Hematopoietic multipotent progenitor cell treated with erythropoietin and hydrocortisone succinate and interleukin-3 and kit ligand, for 15 days (in vitro differentiated cells): ENCODE data around the gene BCO2.
"Not testable (repeated sequence)": the region's sequence is repeated elsewhere in the genome, so short reads cannot be mapped to it uniquely, and the experiment has no call there.

Experiments
- DNase-seq: peaks from one replicate; pipeline ENCODE4 v3.0.0-alpha.2; 2015; ENCODE audit warnings: low spot score

BCO2 gene

DNA sequence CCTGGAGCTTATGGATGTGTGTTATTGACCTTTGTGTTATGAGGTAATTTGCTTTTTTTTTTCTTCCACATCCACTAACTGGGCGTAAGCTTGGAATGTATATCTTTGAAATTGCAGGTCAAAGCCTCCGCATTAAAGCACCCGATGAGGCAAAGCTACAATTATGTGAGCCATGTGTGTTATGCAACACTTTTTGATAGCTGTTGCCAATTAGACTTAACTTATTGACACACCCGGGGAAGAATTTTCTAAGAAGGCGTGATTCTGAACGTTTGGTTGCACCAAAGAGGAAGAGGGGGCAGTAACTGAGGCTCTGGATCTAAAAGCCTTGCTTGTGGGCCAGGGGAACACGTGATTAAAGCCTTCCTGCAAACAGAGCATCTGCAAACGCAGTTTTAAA, 8.8 kb upstream of the BCO2 start:
- no peak for DNase-seq

- DNase-seq: no peak
Measured at GRCh38 chr11:112167145-112167544, 8.2 kb upstream of the BCO2 start, which contains the start of gene TEX12. TEX12 (plus strand) TSS chr11:112167372; CDS start chr11:112169269, 1,897 bp downstream.

DNA sequence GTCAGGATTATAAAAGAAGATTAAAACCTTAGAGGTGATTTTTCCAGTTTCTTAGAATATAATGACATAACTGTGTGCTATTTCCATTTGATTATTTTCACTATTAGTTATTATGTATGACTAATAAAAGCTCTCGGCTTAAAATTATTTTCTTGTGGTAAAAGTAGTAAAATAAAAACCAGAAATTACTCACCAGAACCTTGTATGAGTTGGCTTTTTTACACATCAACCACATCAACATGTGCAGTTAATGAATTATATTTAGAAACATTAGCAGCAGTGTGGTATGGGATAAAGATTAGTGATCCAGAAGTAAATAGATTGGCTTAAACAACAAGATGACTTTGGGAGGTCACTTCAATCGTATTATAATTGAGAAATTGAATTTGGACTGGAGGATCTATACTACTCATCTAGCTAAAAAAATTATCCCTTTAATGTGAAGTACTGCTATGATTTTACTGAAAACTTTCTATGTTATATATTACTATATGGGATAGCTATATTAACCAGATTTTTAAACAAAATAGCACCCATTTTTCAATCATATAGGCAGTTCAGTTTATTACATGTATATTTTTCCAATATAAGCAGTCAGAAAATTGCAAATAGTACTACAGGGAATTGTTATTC, 2.8 kb upstream of the BCO2 start:
- no peak for DNase-seq

GRCh38 chr11:112173152-112173551, 2.2 kb upstream of the BCO2 start:
- DNase-seq: no peak

GRCh38 chr11:112175599-112175952, 264 bp downstream of the BCO2 start:
- no peak for DNase-seq

DNA sequence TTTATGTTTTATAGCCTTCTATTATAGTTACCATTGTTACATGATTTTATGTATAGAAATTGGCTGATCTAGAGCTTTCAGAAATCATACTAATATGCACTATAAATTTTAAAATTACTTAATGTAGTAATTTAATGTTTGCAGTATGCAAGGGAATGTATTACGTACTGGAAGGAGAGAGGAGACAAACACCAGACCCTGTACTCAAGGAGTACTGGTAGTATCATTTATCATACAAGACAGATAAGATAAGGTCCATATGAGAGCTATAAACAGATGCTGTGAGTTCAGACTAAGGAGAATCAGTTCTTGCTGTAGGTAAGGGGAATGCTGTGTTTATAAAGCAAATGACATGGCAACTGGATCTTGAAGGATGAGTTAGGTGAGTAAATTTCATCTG, 765 bp downstream of the BCO2 start:
- DNase-seq: no peak

DNA sequence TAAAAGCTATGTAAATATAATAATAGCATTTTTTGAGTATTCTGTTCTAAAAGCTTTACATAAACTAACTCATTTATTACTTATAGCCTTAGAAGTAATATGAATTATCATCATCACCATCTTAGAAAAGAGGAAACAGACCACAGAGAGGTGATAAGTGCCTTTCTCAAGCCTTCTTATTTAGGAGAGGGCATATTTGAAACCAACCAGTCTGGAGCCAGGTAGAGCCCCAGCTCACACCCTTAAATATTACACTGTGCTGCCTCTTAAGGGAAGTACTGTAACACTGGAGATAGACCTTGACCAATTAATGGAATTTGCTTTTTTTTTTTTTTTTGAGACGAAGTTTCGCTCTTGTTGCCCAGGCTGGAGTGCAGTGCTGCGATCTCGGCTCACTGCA, 2.3 kb downstream of the BCO2 start:
- no peak for DNase-seq

DNA sequence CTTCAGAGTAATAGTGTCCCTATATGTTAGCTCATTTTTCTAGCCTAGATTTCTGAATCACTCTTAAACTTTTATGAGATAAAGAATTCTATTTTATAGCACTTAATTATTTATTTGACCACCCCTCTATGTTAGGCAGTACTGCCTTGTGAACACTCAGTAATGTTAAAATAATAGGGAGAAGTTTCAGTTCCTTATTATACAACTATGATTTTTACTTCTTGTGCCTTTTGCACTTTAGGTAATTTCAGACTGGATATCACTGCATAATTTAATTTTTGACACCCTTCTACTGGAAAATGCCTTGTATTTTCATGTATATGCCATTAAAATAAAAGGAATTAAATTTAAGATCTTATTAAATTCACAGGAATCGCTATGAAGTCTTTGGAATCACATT, 3.1 kb downstream of the BCO2 start:
- DNase-seq: no peak

DNA sequence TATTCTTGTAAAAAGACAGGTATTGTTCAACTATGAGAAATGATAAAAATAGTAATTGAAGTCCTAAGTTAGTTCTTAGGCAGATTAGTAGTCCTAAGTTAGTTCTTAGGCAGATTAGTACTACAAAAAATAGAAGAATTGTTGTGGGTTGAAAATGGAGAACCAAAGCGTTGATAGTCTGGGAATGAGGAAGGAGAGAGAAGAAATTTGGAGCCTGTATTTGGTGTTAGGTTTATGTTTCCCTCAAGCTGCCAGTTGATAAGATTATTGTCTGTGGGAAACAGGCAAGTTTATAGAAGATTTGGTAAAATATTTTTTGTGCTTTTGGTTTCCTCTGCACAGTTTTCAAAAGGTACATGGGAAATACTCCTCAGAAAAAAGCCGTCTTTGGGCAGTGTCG, 3.6 kb downstream of the BCO2 start:
- DNase-seq: no peak

- DNase-seq: no peak
Measured at GRCh38 chr11:112179601-112180000, 4.3 kb downstream of the BCO2 start.

DNA sequence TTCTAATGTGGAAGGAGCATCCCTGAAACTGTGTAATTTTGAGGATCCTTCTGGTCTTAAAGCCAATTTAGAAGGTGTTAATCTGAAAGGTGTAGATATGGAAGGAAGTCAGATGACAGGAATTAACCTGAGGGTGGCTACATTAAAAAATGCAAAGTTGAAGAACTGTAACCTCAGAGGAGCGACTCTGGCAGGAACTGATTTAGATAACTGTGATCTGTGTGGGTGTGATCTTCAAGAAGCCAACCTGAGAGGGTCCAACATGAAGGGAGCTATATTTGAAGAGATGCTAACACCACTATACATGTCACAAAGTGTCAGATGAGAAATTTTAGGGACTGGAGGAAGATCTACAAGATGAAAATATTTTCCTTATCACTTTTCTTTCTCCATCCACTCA, 7.6 kb downstream of the BCO2 start:
- DNase-seq: no peak

DNA sequence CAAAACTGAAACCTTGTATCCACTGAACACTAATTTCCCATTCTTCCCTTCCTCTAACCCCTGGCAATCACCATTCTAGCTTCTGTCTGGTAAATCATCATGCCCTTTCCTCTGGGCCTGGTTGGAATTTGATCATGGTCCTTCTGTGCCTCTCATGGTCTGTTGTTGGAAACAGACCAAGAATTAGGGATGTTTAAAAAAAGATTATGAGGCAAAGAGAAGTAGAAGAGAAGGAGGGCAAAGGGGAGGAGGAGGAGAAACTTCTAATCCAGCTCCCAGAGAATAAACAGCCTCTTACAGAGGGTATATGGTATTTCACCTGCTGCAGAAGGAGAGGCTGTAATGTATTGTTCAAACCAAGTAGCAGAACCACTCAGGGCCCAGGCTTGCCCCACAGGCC, 10.6 kb downstream of the BCO2 start:
- DNase-seq: no peak

GRCh38 chr11:112186304-112186703, 11.0 kb downstream of the BCO2 start:
- DNase-seq: no peak

- not testable (repeated sequence) for DNase-seq
Measured at GRCh38 chr11:112195113-112195512, 19.8 kb downstream of the BCO2 start.

DNA sequence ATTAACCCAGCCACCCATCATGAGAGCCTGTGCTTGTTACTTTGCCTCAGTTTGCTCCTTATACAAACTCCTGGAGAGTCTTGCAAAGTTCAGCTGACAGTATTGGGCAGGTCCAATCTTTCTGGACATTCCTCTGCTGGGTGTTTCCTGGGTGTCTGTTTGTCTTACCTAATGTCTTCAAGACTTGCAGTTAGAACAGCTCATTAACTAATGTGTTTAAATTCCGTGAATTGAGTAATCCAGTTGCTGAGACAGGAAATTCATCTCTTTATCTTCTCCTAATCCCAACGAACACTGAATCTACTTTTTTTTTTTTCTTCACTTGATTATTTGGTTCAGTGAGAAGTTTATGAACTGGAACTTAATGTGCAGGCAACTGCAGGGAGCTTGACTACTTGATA, 20.6 kb downstream of the BCO2 start:
- DNase-seq: no peak

- no peak for DNase-seq
Measured at GRCh38 chr11:112196519-112197087, 21.3 kb downstream of the BCO2 start.

- DNase-seq: not testable (repeated sequence)
Measured at GRCh38 chr11:112199101-112199500, 23.8 kb downstream of the BCO2 start.

DNA sequence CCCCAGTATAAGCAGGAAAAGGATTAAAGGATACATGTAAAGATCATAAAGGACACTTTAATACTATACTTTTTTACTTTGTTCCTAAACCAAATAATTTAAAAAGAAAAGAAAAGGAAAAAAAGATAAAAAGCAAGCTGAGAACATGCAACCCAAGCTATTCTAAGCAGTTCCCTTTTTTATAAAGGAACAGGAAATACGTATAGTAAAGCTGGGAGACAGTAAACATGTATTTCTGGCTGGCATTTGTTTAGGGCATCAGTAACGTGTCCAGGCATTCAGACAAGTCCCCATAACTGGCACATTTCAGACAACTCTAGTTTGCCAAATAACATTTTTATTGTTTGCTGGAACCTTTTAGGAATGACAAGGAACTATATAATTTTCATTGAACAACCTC, 24.9 kb downstream of the BCO2 start:
- no peak for DNase-seq

DNA sequence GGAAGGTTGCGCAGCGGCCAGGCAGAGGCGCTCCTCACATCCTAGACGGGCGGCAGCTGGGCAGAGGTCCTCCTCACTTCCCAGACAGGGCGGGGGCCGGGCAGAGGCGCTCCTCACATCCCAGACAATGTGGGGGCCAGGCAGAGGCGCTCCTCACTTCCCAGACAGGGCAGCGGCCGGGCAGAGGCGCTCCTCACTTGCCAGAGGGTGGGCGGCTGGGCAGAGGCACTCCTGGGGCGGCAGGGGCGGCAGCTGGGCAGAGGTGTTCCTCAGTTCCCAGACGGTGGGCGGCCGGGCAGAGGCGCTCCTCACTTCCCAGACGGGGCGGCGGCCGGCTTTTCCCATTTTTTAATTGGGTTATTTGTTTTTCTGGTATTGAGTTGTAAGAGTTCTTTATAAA, 30.8 kb downstream of the BCO2 start:
- no peak for DNase-seq

- no peak for DNase-seq
Measured at GRCh38 chr11:112210890-112211289, 35.6 kb downstream of the BCO2 start.

- no peak for DNase-seq
Measured at GRCh38 chr11:112211536-112211935, 36.2 kb downstream of the BCO2 start.

DNA sequence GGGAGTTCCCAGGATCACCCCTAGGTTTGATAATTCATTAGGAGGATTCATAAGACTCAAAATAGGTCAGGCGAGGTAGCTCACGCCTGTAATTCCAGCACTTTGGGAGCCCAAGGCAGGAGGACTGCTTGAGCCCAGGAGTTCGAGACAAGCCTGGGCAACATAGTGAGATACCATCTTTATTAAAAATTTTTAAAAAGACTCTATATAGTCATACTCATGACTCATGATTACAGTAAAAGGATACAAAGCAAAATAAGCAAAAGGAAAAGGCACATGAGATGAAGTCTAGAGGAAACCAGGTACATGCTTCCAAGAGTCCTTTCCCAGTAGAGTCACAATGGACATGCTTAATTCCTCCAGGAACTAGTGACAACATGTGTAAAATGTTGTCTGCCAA, 37.0 kb downstream of the BCO2 start:
- no peak for DNase-seq

DNA sequence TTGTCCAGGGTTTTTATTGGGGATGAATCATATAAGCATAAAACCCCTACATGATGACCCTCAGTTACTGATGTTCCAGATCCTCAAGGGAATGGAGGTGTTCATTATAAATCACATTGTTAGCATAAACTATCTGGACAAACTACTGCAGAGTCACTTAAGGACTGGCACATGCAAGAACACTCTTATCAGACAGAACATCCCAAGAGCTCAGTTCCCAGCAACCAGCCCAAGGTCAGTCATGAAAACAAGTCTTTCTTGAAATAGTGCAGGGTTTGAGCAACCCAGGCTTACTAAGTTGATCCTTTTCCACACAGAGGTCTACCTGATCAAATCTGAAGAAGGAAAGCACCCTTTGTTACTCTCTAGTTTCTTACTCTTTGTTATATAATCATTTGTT, 37.4 kb downstream of the BCO2 start:
- no peak for DNase-seq

DNA sequence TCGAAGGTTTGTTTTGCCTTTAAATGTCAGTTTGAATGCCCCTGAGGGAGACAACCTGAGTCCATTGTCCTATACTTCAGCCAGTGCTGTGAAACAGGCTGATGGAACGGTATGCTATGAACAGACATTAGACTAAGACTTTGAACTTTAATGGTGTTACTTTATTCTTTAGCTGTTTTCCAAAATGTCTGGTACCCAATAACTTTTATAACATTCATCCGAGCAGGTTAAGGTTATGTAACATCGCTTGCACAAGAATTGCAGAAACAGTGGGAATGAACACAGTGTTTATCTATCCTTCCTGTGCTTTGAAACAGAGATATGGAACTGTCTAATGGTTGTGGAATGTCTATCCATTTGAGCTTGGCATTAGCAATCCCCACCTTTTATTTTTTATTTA, 38.4 kb downstream of the BCO2 start:
- DNase-seq: no peak
